ENCODE data around the gene NANP. TPM values are rescaled to one million over a fixed set of nuclear protein-coding genes. Genes with fewer than 3 reads are reported as not detected.

Gene NANP
- total RNA-seq, 4 donors from 2014 or later: 3.5 to 10.6 (median 5.4) TPM

GRCh38 chr20:25624500-25624939, 706 bp upstream of the NANP start:
- peak; percentile 1 for ATAC-seq (ENCODE audit: low FRiP score)
- TF ChIP-seq CTCF (IDR thresholded peaks at IDR 0.05): no peak
- DNase-seq (ENCODE audit: low spot score): no peak

GRCh38 chr20:25623225-25623735, 534 bp downstream of the NANP start:
- ATAC-seq (ENCODE audit: low FRiP score) (peak; percentile 55), DNase-seq (ENCODE audit: low spot score) (peak; percentile 29)
- TF ChIP-seq CTCF (IDR thresholded peaks at IDR 0.05): no peak

GRCh38 chr20:25622450-25623224, 1.2 kb downstream of the NANP start:
- no peak for DNase-seq (ENCODE audit: low spot score)
- no peak for TF ChIP-seq CTCF (IDR thresholded peaks at IDR 0.05)
- no peak for ATAC-seq (ENCODE audit: low FRiP score)

GRCh38 chr20:25622049-25622448, 1.8 kb downstream of the NANP start:
- ATAC-seq (ENCODE audit: low FRiP score): no peak
- TF ChIP-seq CTCF (IDR thresholded peaks at IDR 0.05): no peak

GRCh38 chr20:25619514-25619913, 4.3 kb downstream of the NANP start:
- no peak for DNase-seq (ENCODE audit: low spot score)
- no peak for ATAC-seq (ENCODE audit: low FRiP score)
- TF ChIP-seq CTCF (IDR thresholded peaks at IDR 0.05): no peak

More at GRCh38 chr20:25622049-25622448, 1.8 kb downstream of the NANP start:
- no peak for DNase-seq (ENCODE audit: low spot score)

- DNase-seq (ENCODE audit: low spot score) (no peak), ATAC-seq (ENCODE audit: low FRiP score) (no peak)
- TF ChIP-seq CTCF (IDR thresholded peaks at IDR 0.05): no peak
Measured at GRCh38 chr20:25608774-25609173, 15.0 kb downstream of the NANP start.

All from omental fat pad (tissue), 4 donors.